NCI-H748 (cell line): ENCODE measurements around the gene RAPGEF2.
"Not testable (repeated sequence)": the region's sequence is repeated elsewhere in the genome, so short reads cannot be mapped to it uniquely, and the experiment has no call there.

Source experiments
- DNase-seq: peaks from one replicate; lab custom pipeline; 2025; ENCODE audit not compliant: unreplicated experiment; lab: John Stamatoyannopoulos, UW

The RAPGEF2 gene

DNA sequence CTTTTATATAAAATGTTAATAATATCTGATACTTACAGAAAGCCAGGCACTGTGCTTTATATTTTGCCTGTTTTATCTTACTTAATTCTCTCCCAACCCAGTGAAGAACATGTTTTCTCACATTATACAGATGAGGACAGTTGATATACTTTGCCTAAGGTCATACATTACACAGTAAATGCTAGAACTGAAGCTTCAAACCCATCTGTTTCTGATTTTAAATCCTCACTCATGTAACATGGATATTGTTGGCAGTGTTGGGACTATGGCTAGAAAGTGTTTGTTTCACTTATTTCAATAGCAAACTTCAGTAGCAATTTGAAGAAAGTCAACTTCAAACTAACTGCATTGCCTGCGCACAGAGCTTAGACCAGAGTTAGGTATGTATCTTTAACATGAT, 57.4 kb downstream of the RAPGEF2 start:
- no peak for DNase-seq

- not testable (repeated sequence) for DNase-seq
Measured at GRCh38 chr4:159161436-159161835, 58.6 kb downstream of the RAPGEF2 start.

DNA sequence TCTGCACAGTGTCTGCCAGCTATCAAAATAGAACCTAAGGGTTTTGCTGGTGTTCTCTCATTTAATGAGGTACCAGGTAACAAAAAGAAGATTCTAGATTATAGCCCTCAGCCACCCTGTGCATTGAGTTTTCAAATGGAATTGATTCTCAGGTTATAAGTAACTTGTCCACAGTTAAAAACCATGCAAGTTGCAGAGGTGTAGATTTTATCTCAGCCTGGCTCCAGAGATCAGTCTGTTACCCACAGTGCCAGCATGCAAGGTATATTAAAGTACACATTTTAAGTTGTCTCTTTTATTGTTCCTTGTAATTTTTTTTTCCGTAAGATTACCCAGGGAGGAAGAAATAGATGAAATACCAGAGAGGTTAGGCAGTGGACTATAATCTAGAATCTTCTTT, 59.7 kb downstream of the RAPGEF2 start:
- DNase-seq: no peak

GRCh38 chr4:159163521-159163920, 60.6 kb downstream of the RAPGEF2 start:
- DNase-seq: no peak

- no peak for DNase-seq
Measured at GRCh38 chr4:159169404-159170302, 66.8 kb downstream of the RAPGEF2 start.

- no peak for DNase-seq
Measured at GRCh38 chr4:159171287-159171686, 68.4 kb downstream of the RAPGEF2 start.

GRCh38 chr4:159173886-159174285, 71.0 kb downstream of the RAPGEF2 start:
- DNase-seq: no peak

DNA sequence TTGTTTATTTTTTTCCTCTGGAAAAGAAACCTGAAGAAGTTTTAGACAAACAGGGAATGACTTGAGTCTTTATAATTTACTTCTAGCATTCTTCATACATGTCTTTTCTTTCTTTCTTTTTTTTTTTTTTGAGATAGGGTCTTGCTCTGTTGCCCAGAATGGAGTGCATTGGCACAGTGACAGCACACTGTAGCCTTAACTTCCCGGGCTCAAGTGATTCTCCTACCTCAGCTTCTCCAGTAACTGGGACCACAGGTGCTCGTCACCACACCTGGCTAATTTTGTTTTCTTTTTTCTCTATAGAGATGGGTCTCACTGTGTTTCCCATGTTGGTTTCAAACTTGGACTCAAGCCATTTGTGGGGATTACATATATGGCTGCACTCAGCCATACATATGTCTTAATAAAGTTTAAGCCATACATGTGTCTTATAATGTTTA, 71.8 kb downstream of the RAPGEF2 start:
- DNase-seq: peak; percentile 5

DNA sequence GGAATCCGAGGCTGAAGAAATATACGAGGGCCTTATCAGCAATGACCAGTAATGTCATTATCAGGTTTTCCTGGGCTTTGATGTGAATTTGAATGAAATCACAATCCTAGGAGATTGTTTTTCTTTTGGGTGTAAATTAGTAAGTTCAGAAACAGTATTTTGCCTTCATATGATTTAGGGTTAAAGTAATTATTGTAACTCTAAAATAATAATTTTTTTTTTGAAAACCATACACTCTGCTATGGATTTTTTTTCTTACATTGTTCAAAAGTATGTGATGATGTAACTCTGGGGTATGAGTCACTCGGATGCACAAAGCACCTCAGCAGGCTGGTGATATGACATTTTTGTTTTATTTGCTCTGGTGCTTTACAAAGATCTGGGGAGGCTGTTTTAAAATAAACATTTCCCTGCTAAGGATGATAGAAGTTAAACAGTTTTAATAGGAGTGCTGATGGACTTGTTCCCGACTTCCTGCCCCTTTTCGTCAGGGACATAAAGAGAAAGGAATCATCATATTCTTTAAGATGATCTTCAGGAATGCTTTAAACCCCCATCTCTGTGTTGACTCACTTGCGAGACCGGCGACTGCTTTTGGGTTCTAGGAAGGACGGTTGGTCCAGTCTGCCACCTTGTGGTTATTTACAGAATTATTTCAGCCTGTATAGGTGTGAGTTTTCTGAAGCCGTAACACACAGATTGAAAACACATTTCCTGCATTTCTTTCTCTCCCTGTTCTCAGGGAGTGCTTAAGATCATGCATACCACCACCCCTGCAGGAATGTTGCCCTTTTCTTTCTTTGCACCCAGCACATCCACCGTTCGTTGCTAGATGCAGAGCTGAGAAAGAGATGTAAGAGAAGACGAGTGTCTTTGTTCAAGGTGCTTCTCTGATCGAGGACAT, 72.5 kb downstream of the RAPGEF2 start:
- DNase-seq: peak; percentile 67

DNA sequence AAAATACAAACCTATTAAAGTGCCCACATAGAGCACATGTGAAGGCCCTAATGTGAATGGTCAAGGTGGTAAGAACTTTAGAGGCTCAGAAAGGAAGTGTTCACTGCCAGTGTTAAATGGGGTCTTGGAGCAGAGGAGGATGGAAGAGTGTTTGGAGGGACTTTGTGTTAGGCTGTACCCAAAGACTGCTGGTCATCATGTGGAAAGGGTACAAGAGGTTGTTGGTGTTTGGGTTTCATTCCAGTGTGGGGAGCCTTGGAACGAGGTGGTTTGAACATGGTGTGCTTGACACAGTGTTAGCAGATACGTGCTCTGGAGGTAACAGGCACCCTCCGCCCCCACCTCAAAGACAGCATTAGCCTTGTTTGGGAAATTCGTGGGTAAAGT, 73.1 kb downstream of the RAPGEF2 start:
- DNase-seq: no peak

DNA sequence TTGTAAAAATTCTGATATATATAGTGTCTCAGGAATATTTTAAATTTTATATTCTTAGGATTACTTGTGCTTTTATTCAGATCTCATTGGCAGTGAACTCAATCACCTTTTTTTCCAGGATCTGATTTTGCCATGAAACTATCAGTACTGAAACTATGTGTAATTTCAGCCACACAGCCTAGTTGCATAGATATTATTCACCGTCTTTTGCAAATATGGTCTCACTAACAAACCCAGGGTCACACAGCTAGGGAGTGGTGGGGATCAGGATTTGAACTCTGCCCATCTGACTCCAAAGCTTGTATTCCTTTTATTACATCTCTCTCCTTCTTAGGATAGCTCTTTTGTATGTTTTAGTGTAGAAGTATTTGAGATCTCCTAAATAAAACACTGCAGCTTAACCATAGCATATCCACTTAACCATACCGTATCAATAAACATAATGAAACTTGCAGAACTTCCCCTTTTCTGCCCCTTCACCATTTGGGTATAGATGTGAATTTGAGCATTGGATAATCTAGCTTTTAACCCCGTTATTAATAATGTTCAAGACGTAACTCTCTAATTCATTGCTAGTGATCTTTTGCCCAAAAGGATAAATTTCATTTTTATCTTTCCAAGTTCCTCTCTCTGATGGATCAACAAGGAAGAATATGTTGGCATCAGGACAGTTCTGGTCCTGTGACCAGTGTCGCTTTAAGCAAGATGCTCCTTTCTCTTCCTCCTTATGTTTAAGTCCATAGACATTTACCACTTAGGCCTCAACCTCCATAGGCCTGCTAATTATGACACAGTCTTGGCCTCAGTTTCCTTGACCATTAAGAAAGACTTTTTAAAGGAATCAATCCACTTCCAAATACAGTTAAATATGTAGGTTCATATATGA, 74.6 kb downstream of the RAPGEF2 start:
- DNase-seq: no peak

- no peak for DNase-seq
Measured at GRCh38 chr4:159178151-159178546, 75.3 kb downstream of the RAPGEF2 start.

DNA sequence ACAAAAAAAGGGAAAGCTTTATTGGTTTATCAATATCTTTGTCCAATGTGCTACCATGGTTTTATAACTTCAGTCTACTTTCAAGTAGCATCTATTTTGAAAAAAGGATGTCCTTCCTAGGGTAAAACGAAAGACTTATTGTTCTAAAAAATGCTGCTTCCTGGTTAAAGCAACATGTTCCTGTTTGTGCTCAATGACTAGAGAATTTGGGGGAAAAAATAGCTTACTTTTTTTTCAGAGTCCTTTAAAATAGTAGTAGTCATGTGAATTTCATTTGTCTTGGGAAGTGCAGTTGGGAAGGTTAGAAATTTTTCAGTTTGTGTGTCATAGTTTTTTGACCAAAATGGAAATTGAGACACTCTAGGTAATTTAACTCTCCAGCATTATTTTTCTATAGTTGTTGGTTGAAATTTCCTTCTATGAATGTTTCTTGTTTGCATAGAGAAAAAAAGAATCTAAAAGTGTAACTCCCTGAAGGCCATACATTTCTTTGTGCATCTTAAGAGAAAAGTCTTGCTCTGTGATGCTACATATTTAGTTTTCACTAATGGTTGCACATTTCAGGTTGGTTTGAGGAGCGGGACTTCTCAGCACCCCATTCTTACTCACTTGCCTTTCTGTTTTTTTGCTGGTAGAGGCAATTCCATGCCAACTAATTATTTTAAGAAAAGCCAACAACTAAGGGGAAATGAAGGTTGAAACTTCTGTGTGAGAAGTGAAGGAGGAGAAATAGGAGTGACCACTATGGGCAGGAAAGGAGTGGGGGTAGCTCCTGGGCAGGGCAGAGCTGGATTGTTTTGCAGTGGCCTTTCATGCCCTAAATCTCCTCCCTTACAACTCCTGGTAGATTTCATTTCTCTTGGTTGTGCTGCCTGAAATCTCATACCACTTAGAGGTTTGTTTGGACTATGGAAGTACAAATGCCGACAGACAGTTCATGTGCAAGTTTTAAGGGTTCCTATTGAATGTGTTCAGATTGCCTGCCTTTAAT, 76.4 kb downstream of the RAPGEF2 start:
- DNase-seq: no peak

DNA sequence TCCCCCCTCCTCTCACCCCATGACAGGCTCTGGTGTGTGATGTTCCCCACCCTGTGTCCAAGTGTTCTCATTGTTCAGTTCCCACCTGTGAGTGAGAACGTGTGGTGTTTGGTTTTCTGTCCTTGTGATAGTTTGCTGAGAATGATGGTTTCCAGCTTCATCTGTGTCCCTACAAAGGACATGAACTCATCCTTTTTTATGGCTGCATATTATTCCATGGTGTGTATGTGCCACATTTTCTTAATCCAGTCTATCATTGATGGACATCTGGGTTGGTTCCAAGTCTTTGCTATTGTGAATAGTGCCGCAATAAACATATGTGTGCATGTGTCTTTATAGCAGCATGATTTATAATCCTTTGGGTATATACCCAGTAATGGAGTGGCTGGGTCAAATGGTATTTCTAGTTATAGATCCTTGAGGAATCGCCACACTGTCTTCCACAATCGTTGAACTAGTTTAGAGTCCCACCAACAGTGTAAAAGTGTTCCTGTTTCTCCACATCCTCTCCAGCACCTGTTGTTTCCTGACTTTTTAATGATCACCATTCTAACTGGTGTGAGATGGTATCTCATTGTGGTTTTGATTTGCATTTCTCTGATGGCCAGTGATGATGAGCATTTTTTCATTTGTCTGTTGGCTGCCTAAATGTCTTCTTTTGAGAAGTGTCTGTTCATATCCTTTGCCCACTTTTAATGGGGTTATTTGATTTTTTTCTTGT, 81.2 kb downstream of the RAPGEF2 start:
- DNase-seq: not testable (repeated sequence)

GRCh38 chr4:159185591-159186023, 82.7 kb downstream of the RAPGEF2 start:
- no peak for DNase-seq

- DNase-seq: no peak
Measured at GRCh38 chr4:159188646-159189045, 85.8 kb downstream of the RAPGEF2 start.

DNA sequence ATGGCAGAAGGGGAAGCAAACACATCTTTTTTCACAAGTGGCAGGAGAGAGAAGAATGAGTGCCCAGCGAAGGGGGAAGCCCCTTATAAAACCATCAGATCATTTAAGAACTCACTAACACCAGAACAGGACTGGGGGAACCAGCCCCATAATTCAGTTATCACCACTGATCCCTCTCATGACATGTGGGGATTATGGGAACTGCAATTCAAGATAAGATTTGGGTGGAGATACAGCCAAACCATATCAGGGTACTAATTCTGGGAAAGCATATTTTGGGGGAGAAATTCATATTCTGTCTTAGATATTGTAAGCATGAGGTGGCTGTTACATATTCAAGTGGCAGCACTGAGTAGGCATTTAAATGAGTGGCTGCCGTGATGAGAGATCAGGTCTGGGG, 87.8 kb downstream of the RAPGEF2 start:
- DNase-seq: no peak

- DNase-seq: peak; percentile 11
Measured at GRCh38 chr4:159191989-159192388, 89.1 kb downstream of the RAPGEF2 start.

GRCh38 chr4:159193046-159193620, 90.3 kb downstream of the RAPGEF2 start:
- DNase-seq: no peak
